Hepatocyte (in vitro differentiated cells): ENCODE measurements around the gene CAPN2. TPM values are rescaled to one million over a fixed set of nuclear protein-coding genes. Genes with fewer than 3 reads are reported as not detected.

ENCODE experiments used
- DNase-seq: peaks from one replicate; pipeline ENCODE4 v3.0.0-alpha.2; 2016; ENCODE audit warnings: low spot score
- H2AFZ ChIP-seq: fragments of 200-600 bp; sonication (generic); 2 replicates; pipeline ENCODE4 v1.6.0; 2016; ENCODE audit warnings: antibody characterized with exemption, mild to moderate bottlenecking
- H3K27ac ChIP-seq: fragments of 200-600 bp; sonication (generic); 2 replicates; pipeline ENCODE4 v1.5.1; 2016; ENCODE audit warnings: mild to moderate bottlenecking
- H3K27me3 ChIP-seq: fragments of 200-600 bp; sonication (generic); 2 replicates; pipeline ENCODE4 v1.6.1; 2016
- H3K36me3 ChIP-seq: fragments of 200-600 bp; sonication (generic); replicated peaks from 2 replicates; pipeline ENCODE4 v1.5.1; 2016; ENCODE audit warnings: low read depth; ENCODE audit not compliant: insufficient read depth
- H3K4me1 ChIP-seq: fragments of 200-600 bp; sonication (generic); 2 replicates; pipeline ENCODE4 v1.5.1; 2016; ENCODE audit warnings: mild to moderate bottlenecking, moderate library complexity; ENCODE audit not compliant: insufficient read depth
- H3K4me2 ChIP-seq: fragments of 200-600 bp; sonication (generic); 2 replicates; pipeline ENCODE4 v1.6.0; 2016
- H3K4me3 ChIP-seq: fragments of 200-600 bp; sonication (generic); 2 replicates; pipeline ENCODE4 v1.5.1; 2016; ENCODE audit warnings: mild to moderate bottlenecking
- H3K79me2 ChIP-seq: fragments of 200-600 bp; sonication (generic); 2 replicates; pipeline ENCODE4 v1.6.0; 2017; ENCODE audit warnings: mild to moderate bottlenecking
- H3K9me2 ChIP-seq: fragments of 200-600 bp; sonication (generic); replicated peaks from 2 replicates; pipeline ENCODE4 v1.6.0; 2017; ENCODE audit warnings: mild to moderate bottlenecking; ENCODE audit not compliant: insufficient read depth
- H3K9me3 ChIP-seq: fragments of 200-600 bp; sonication (generic); 2 replicates; pipeline ENCODE4 v1.5.1; 2016; ENCODE audit warnings: low read depth, mild to moderate bottlenecking
- H4K20me1 ChIP-seq: fragments of 200-600 bp; sonication (generic); 2 replicates; pipeline ENCODE4 v1.6.0; 2016; ENCODE audit warnings: mild to moderate bottlenecking; ENCODE audit not compliant: insufficient read depth, poor library complexity, severe bottlenecking
- CTCF ChIP-seq: fragments of 200-600 bp; sonication (generic); IDR thresholded peaks from 2 replicates; pipeline ENCODE4 v1.5.1; 2016; ENCODE audit warnings: antibody characterized with exemption, mild to moderate bottlenecking; ENCODE audit not compliant: poor library complexity
- EZH2 ChIP-seq: fragments of 200-600 bp; sonication (generic); IDR thresholded peaks from 2 replicates; pipeline ENCODE4 v1.6.1; 2016; ENCODE audit warnings: antibody characterized with exemption, mild to moderate bottlenecking, borderline replicate concordance
- EZH2phosphoT487 ChIP-seq: fragments of 200-600 bp; sonication (generic); IDR thresholded peaks from one replicate; pipeline ENCODE4 v1.6.1; 2018; ENCODE audit warnings: antibody characterized with exemption, mild to moderate bottlenecking, low read depth, moderate library complexity; ENCODE audit not compliant: unreplicated experiment, severe bottlenecking
- WGBS: methylation state at CpG from one replicate; pipeline ENCODE4 v1.1.6; 2016; ENCODE audit warnings: low lambda C conversion rate; ENCODE audit errors: missing lambda C conversion rate; 5-methylcytosine and 5-hydroxymethylcytosine counted together
- polyA plus RNA-seq: library from polyadenylated mRNA; unstranded; fragments of >200 nt; fragmentation: Nextera tagmentation; extraction: Ambion mirVana; gene quantifications from 2 replicates; pipeline ENCODE4 v1.2.1, GENCODE V29; 2016
- total RNA-seq: library from RNA; depleted of rRNA; stranded (reverse); fragments of >200 nt; gene quantifications from 2 replicates; pipeline ENCODE4 v1.2.3, GENCODE V29; 2014

The CAPN2 gene
- total and polyA plus RNA-seq, 2 experiments from 2014 or later = 147 to 162 TPM

- Histone ChIP-seq H3K4me2 (no peak overlapping the region), H3K9me2 (no peaks in the 10 kb centered on the region), H3K27me3 (no peaks in the 10 kb centered on the region), H3K36me3 (no peaks in the 10 kb centered on the region), H3K27ac (no peak overlapping the region), H3K4me1 (peaks cover 21% of the 10 kb centered on the region), H3K79me2 (no peaks in the 10 kb centered on the region), H4K20me1 (no peaks in the 10 kb centered on the region), H3K4me3 (no peak overlapping the region), H3K9me3 (no peaks in the 10 kb centered on the region), H2AFZ (no peak overlapping the region)
- WGBS = 92% methylated on average over 13 of the region's 13 CpGs
- TF ChIP-seq CTCF = no peak
- TF ChIP-seq EZH2 = no peak
- no peak for TF ChIP-seq EZH2phosphoT487
- no peak for DNase-seq
Observed at GRCh38 chr1:223750730-223751570, 38.6 kb downstream of the CAPN2 start.

DNA sequence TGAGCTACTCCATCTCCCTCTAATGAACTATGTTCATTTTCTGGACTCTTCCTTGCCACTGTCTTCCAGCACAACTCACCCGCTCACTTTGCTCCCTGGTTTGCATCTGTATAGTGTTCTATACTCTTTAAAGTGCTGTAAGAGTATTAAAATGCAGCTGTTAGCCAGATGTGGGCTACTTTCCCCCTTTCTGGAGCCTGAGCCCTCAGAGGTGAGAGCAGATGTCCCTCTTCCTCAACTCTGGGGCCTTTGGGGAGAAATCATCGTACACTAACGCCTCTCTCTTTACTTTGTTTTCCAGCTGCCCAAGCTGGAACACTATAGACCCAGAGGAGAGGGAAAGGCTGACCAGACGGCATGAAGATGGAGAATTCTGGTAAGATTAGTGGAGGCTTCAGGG lies 39.4 kb downstream of the CAPN2 start:
- Histone ChIP-seq H2AFZ (no peak overlapping the region), H3K4me1 (peaks cover 21% of the 10 kb centered on the region), H3K27ac (no peak overlapping the region), H3K9me3 (no peaks in the 10 kb centered on the region), H3K9me2 (no peaks in the 10 kb centered on the region), H4K20me1 (no peaks in the 10 kb centered on the region), H3K4me3 (no peak overlapping the region), H3K36me3 (no peaks in the 10 kb centered on the region), H3K4me2 (no peak overlapping the region), H3K79me2 (no peaks in the 10 kb centered on the region), H3K27me3 (no peaks in the 10 kb centered on the region)
- no peak for TF ChIP-seq EZH2
- no peak for TF ChIP-seq EZH2phosphoT487
- TF ChIP-seq CTCF = no peak
- no peak for DNase-seq
- 81% methylated on average over 4 of the region's 4 CpGs for WGBS

DNA sequence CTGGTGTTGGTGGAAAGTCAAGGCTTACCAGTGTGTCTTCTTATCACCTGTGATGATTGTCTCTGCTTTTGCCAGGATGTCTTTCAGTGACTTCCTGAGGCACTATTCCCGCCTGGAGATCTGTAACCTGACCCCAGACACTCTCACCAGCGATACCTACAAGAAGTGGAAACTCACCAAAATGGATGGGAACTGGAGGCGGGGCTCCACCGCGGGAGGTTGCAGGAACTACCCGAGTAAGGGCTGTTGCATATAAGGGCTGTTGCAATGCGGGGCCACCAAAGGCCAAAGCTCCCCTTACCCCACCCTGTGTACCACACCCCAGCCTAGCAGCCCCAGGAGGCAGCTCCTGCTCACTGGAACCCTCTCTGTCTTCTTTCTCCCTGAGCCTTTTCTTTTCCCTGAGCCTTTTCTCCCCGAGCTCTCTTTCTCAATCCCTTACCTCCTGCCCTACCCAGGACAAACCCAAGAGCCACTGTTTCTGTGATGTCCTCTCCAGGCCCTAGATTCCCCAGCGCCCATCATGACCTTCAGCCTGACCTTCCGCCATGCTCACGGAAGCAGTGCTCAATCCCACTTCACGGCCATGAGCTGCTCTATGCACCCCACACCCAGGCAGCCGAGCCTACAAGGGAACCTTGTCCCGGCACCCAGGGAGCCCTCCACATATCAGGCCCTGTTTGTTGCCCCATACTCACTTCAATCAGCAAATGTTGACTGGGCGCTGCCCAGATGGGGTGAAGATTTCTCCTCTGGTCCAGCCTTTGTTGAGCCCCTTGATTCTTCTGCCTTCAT lies 40.6 kb downstream of the CAPN2 start:
- H3K4me3 ChIP-seq = no peak overlapping the region
- no peak overlapping the region for H2AFZ ChIP-seq
- H4K20me1 ChIP-seq = no peaks in the 10 kb centered on the region
- 85% methylated on average over 15 of the region's 15 CpGs for WGBS
- no peak for DNase-seq
- no peaks in the 10 kb centered on the region for H3K9me3 ChIP-seq
- H3K4me1 ChIP-seq = peaks cover 19% of the 10 kb centered on the region
- no peaks in the 10 kb centered on the region for H3K79me2 ChIP-seq
- no peak for TF ChIP-seq EZH2
- TF ChIP-seq CTCF = no peak
- no peak for TF ChIP-seq EZH2phosphoT487
- no peaks in the 10 kb centered on the region for H3K36me3 ChIP-seq
- H3K27ac ChIP-seq = no peak overlapping the region
- H3K9me2 ChIP-seq = no peaks in the 10 kb centered on the region
- H3K4me2 ChIP-seq = no peak overlapping the region
- no peaks in the 10 kb centered on the region for H3K27me3 ChIP-seq
